OCI-LY1 (cell line): Measurements from ENCODE around the gene ERH.
"Not testable (repeated sequence)": the region's sequence is repeated elsewhere in the genome, so short reads cannot be mapped to it uniquely, and the experiment has no call there.

ENCODE experiments used
- H2AFZ ChIP-seq: fragments of 200-600 bp; sonication (generic), shearing (Covaris generic); 2 replicates; pipeline ENCODE4 v1.6.0; 2014; ENCODE audit warnings: antibody characterized with exemption, mild to moderate bottlenecking, low read length
- H3F3A ChIP-seq: fragments of 200-600 bp; sonication (generic), shearing (Covaris generic); 2 replicates; pipeline ENCODE4 v1.6.0; 2014; ENCODE audit warnings: mild to moderate bottlenecking, antibody characterized with exemption, low read length, moderate library complexity; ENCODE audit not compliant: insufficient read depth
- H3K27ac ChIP-seq: fragments of 200-600 bp; sonication (generic); 2 replicates; pipeline ENCODE4 v1.5.1; 2014; ENCODE audit warnings: low read length, mixed run types, mild to moderate bottlenecking, low read depth; ENCODE audit not compliant: poor library complexity, severe bottlenecking
- H3K27me3 ChIP-seq: fragments of 200-600 bp; sonication (generic); 2 replicates; pipeline ENCODE4 v1.6.0; 2014; ENCODE audit warnings: antibody characterized with exemption, mild to moderate bottlenecking, low read length, moderate library complexity; ENCODE audit not compliant: insufficient read depth
- H3K36me3 ChIP-seq: fragments of 200-600 bp; sonication (generic); 2 replicates; pipeline ENCODE4 v1.6.1; 2014; ENCODE audit warnings: mild to moderate bottlenecking, antibody characterized with exemption, low read length, moderate library complexity, mixed read lengths; ENCODE audit not compliant: insufficient read depth
- H3K4me1 ChIP-seq: fragments of 200-600 bp; sonication (generic); 2 replicates; pipeline ENCODE4 v1.5.1; 2014; ENCODE audit warnings: mild to moderate bottlenecking, low read length, moderate library complexity; ENCODE audit not compliant: insufficient read depth, severe bottlenecking
- H3K4me2 ChIP-seq: fragments of 200-600 bp; sonication (generic), shearing (Covaris generic); 2 replicates; pipeline ENCODE4 v1.6.1; 2014; ENCODE audit warnings: low read length
- H3K4me3 ChIP-seq: fragments of 200-600 bp; sonication (generic); 2 replicates; pipeline ENCODE4 v1.5.1; 2014; ENCODE audit warnings: low read length, low read depth, mild to moderate bottlenecking, mixed read lengths; ENCODE audit not compliant: poor library complexity, severe bottlenecking
- H3K79me2 ChIP-seq: fragments of 200-600 bp; shearing (Covaris generic); 2 replicates; pipeline ENCODE4 v1.6.1; 2016; ENCODE audit warnings: mixed run types, low read length, mixed read lengths; ENCODE audit not compliant: insufficient read depth
- H3K9ac ChIP-seq: fragments of 200-600 bp; sonication (generic), shearing (Covaris generic); 2 replicates; pipeline ENCODE4 v1.6.1; 2014; ENCODE audit warnings: mild to moderate bottlenecking, low read length, mixed read lengths
- H3K9me2 ChIP-seq: fragments of 200-600 bp; sonication (generic), shearing (Covaris generic); 2 replicates; pipeline ENCODE4 v1.6.1; 2014; ENCODE audit warnings: low read depth, mild to moderate bottlenecking, low read length, mixed read lengths
- H3K9me3 ChIP-seq: fragments of 200-600 bp; shearing (Covaris generic); 2 replicates; pipeline ENCODE4 v1.6.1; 2014; ENCODE audit warnings: low read length, mixed read lengths
- H4K20me1 ChIP-seq: fragments of 200-600 bp; sonication (generic), shearing (Covaris generic); 2 replicates; pipeline ENCODE4 v1.6.0; 2016; ENCODE audit warnings: mild to moderate bottlenecking, low read length; ENCODE audit not compliant: insufficient read depth
- EZH2 ChIP-seq: fragments of 200-600 bp; sonication (generic), shearing (Covaris generic); IDR thresholded peaks from 2 replicates; pipeline ENCODE4 v1.8.0; 2017; ENCODE audit warnings: borderline replicate concordance, mixed run types, mild to moderate bottlenecking, antibody characterized with exemption, low read length, moderate library complexity, mixed read lengths
- TF ChIP-seq, protein P1 (sequence below): fragments of 200-600 bp; sonication (generic), shearing (Covaris generic); IDR thresholded peaks from 2 replicates; pipeline ENCODE4 v1.5.1; 2017; ENCODE audit warnings: mild to moderate bottlenecking, antibody characterized with exemption, low read length, moderate library complexity, mixed read lengths

The ERH gene

GRCh38 chr14:69392481-69392880 lies 5.6 kb downstream of the ERH start:
- Histone ChIP-seq H3K4me2 (no peak overlapping the region), H3K9me3 (no peaks in the 10 kb centered on the region), H3K79me2 (peaks cover 90% of the 10 kb centered on the region), H3K4me3 (no peak overlapping the region), H3K36me3 (peaks cover 91% of the 10 kb centered on the region), H3K4me1 (peaks cover 22% of the 10 kb centered on the region), H4K20me1 (peaks cover 6% of the 10 kb centered on the region; the same call in 1 of the 2 replicates), H3F3A (no peaks in the 10 kb centered on the region), H2AFZ (no peak overlapping the region), H3K27ac (no peak overlapping the region), H3K9me2 (no peaks in the 10 kb centered on the region), H3K9ac (no peak overlapping the region), H3K27me3 (no peaks in the 10 kb centered on the region)
- TF ChIP-seq EZH2, result no peak
- TF ChIP-seq, protein P1, sequence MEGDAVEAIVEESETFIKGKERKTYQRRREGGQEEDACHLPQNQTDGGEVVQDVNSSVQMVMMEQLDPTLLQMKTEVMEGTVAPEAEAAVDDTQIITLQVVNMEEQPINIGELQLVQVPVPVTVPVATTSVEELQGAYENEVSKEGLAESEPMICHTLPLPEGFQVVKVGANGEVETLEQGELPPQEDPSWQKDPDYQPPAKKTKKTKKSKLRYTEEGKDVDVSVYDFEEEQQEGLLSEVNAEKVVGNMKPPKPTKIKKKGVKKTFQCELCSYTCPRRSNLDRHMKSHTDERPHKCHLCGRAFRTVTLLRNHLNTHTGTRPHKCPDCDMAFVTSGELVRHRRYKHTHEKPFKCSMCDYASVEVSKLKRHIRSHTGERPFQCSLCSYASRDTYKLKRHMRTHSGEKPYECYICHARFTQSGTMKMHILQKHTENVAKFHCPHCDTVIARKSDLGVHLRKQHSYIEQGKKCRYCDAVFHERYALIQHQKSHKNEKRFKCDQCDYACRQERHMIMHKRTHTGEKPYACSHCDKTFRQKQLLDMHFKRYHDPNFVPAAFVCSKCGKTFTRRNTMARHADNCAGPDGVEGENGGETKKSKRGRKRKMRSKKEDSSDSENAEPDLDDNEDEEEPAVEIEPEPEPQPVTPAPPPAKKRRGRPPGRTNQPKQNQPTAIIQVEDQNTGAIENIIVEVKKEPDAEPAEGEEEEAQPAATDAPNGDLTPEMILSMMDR, result no peak

DNA sequence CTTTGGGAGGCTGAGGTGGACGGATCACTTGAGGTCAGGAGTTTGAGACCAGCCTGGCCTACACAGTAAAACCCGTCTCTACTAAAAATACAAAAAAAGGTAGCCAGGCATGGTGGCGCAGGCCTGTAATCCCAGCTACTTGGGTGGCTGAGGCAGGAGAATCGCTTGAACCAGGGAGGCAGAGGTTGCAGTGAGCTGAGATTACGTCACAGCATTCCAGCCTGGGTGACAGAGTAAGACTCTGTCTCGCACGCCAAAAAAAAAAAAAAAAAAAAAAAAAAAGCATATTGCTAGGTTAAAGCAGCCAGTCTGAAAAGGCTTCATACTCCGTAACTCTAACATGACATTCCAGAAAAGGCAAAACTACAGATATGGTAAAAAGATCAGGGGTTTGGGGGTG lies 6.7 kb downstream of the ERH start:
- H3K9me3 ChIP-seq, H2AFZ ChIP-seq, H3K9me2 ChIP-seq, H4K20me1 ChIP-seq, H3K27ac ChIP-seq, H3K27me3 ChIP-seq, H3K9ac ChIP-seq, H3F3A ChIP-seq, H3K4me2 ChIP-seq, H3K4me3 ChIP-seq: not testable (repeated sequence)
- peaks cover 84% of the 10 kb centered on the region for H3K79me2 ChIP-seq
- peaks cover 93% of the 10 kb centered on the region for H3K36me3 ChIP-seq
- peaks cover 13% of the 10 kb centered on the region for H3K4me1 ChIP-seq

DNA sequence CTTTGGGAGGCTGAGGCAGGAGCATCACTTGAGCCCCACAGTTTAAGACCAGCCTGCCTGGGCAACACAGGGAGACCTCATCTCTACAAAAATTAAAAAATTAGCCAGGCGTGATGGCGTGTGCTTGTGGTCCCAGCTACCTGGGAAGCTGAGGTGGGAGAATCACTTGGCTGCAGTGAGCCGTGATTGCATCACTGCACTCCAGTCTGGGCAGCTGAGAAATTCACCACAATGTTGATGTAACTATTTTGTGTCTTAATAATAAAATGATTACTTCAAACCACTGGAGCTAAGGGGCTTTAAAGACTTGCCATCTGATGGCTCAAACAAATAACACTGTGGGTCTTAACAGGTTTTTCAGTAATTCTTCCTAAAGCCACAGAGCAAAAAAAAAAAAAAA lies 10.8 kb downstream of the ERH start:
- Histone ChIP-seq H3K4me3 (no peak overlapping the region), H3K9me2 (no peaks in the 10 kb centered on the region), H3K4me2 (no peak overlapping the region), H3K9me3 (no peaks in the 10 kb centered on the region), H3K79me2 (peaks cover 73% of the 10 kb centered on the region), H3K36me3 (peaks cover 93% of the 10 kb centered on the region), H3K9ac (no peak overlapping the region), H3K27ac (no peak overlapping the region), H3F3A (no peaks in the 10 kb centered on the region), H3K4me1 (no peaks in the 10 kb centered on the region), H2AFZ (no peak overlapping the region), H4K20me1 (peaks cover 5% of the 10 kb centered on the region; the same call in 1 of the 2 replicates), H3K27me3 (no peaks in the 10 kb centered on the region)
- TF ChIP-seq EZH2, result no peak
- TF ChIP-seq, protein P1, result no peak

DNA sequence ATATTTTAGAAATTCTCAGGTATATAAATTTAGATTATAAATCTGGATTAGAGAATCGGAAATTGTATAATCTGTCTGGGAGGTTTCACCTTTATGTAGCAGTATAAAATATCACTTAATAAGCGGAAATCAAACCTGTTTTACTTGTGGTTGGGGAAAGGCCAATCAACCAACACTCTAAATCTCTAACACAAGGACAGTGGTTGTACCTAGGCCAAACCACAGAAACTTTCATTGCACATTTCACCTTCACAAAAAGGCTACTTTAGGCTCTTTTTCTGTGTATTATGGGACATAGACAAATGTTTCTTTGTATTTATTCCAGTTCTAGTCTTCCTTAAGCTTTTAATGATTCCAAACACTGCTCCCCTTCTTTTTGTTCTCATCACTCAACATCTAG lies 19.8 kb downstream of the ERH start:
- Histone ChIP-seq H3K4me2 (no peak overlapping the region), H3K9me2 (no peaks in the 10 kb centered on the region), H3K79me2 (peaks cover 8% of the 10 kb centered on the region; the same call in 1 of the 2 replicates), H3K36me3 (peaks cover 83% of the 10 kb centered on the region), H2AFZ (no peak overlapping the region), H3K27ac (no peak overlapping the region), H3K27me3 (no peaks in the 10 kb centered on the region), H3K4me1 (no peaks in the 10 kb centered on the region), H3K4me3 (no peak overlapping the region), H3K9me3 (no peaks in the 10 kb centered on the region), H4K20me1 (no peaks in the 10 kb centered on the region), H3K9ac (no peak overlapping the region), H3F3A (no peaks in the 10 kb centered on the region)
- TF ChIP-seq, protein P1, result no peak
